Measurements from ENCODE around the gene PSPN.
A peak's percentile ranks its signal among the peaks of the same experiment; 100 is the strongest.
"Not testable (repeated sequence)": the region's sequence is repeated elsewhere in the genome, so short reads cannot be mapped to it uniquely, and the experiment has no call there.

Gene PSPN

DNA sequence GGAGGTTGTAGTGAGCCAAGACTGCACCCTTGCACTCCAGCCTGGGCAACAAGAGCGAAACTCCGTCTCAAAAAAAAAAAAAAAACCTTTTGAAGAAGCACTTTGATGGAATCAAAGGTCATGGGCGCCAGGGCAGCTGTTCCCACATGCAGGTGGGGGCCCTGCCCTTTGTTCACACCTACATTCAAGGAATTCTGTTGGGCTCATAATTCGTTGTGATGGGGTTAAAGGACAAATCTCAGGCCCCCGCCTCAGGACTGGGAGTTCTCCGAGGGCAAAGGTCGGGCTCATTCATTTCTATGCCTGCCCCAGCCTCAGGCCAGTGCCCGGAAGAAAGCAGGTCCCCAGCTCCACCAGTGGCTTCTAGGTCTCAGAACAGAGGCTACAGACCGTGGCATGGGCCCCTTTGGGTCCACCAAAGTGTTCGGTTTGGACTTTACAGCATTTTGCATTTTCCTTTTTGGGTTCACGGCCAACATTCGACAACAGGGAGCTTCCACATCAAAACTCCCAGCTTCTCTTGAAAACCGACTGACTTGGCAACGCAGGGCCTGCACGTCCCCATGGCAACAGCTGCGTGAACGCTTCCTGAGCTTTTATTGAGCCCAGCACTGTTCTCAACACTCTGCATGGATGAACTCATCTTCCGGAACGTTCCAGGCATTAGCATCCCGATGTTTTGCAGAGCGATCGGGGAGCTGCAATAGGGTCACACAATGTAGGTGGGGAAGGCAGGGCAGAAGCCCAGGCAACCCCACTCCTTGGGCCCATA, 27.3 kb upstream of the PSPN start:
- no peak for DNase-seq (ENCODE audit: low read depth in 4 of 4, low spot score in 1 of 4)

DNA sequence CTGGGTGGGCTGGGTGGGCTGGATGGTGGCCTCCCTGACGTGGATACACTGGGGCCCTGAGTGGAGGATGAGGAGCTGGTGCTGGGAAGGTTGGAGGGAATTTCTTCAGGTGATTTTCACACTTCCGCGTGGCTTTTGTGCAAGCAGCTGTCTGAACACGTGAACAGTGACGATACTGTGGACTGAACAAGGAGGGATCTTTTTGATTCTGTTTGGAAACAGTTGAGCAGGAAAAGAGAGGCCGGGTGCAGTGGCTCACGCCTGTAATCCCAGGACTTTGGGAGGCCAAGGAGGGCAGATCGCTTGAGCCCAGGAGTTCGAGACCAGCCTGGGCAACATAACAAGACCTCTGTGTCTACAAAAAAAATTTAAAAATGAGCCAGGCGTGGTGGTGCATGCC, 26.3 kb upstream of the PSPN start:
- no peak for DNase-seq (ENCODE audit: low read depth in 4 of 4, low spot score in 1 of 4)

DNA sequence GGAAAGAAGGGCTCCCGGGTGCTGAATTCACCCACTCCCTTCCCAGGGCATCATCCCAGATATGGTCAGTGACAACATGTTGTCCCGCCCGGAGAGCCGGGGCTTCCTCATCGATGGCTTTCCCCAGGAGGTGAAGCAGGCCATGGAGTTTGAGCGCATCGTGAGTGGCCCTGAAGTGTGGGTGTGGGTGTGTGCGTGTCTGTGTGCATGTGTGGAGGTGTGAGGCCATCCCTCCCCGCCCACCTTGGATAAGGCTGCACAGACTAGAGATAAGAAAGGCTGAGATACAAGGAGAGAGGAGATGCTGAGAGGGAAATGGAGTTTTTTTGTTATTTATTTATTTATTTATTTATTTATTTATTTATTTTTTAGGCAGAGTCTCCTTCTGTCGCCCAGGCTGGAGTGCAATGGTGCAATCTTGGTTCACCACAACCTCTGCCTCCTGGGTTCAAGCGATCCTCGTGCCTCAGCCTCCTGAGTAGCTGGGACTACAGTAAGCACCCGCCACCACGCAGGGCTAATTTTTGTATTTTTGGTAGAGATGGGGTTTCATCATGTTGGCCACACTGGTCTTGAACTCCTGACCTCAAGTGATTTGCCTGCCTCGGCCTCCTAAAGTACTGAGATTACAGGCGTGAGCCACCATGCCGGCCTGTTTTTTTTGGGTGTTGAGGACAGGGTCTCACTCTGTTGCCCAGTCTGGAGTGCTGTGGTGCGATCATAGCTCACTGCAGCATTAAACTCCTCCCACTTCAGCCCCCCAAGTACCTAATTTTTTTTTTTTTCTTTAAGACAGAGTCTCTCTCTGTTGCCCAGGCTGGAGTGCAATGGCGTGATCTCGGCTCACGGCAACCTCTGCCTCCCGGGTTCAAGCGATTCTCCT, 24.6 kb upstream of the PSPN start:
- not testable (repeated sequence) for DNase-seq (ENCODE audit: low read depth in 4 of 4, low spot score in 1 of 4)

DNA sequence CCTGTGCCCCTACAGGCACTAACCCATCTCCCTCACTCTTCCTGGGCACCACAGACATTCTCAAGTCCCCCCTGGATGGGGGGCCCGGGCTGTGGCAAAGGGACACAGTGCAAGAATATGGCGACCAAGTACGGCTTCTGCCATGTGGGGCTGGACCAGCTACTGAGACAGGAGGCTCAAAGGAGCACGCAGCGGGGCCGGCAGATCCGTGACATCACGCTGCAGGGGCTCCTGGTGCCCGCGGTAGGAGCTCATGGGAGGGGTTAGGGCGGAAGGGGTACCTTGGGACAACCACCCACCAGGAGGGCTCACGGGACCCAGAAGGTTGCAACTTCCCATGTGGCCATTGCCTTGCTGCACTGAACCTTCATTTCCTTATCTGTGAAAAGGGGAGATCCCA, 20.6 kb upstream of the PSPN start:
- no peak for DNase-seq (ENCODE audit: low read depth in 4 of 4, low spot score in 1 of 4)

DNA sequence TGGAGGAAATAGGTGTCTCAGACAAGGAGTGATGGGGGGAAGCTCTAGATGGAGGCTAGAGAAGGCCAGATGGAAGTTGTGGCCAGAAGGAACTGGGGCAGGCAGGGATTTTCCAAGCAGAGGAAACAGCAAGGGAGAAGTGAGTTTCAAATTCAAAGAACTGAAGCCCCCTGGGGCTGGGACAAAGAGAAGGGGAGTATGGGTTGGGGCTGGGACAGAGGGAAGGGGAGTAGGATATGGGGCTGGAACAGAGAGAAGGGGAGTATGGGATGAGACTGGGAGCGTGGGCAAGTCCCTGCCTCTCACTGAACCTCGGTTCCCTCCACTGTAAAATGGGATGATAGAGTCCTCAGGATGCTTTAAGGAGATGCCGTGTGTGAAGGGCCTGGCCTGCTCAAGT, 19.1 kb upstream of the PSPN start:
- no peak for DNase-seq (ENCODE audit: low read depth in 4 of 4, low spot score in 1 of 4)

DNA sequence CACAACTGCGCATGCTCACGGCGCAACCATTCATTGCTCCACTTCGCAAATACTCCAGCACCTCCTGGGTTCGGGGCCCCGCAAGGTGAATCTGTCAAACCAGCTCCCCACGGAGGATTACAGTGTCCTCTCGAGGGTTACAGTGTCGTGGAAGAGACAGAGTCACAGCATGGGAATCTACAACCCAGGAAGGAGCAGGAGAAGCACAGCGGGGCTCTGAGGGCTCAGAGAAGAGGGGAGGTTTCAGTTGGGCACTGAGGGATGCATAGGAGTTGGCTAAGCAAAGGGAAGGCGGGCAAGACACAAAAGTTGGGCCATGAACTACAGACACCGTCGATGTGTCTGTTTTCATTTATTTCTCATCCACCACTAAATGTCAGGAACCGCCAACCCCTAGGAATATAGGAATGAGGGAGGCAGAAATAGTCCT, 18.3 kb upstream of the PSPN start:
- peak in 3 of 4 experiments; percentile 58 to 66 (median 61) for DNase-seq (ENCODE audit: low read depth in 4 of 4, low spot score in 1 of 4)

DNA sequence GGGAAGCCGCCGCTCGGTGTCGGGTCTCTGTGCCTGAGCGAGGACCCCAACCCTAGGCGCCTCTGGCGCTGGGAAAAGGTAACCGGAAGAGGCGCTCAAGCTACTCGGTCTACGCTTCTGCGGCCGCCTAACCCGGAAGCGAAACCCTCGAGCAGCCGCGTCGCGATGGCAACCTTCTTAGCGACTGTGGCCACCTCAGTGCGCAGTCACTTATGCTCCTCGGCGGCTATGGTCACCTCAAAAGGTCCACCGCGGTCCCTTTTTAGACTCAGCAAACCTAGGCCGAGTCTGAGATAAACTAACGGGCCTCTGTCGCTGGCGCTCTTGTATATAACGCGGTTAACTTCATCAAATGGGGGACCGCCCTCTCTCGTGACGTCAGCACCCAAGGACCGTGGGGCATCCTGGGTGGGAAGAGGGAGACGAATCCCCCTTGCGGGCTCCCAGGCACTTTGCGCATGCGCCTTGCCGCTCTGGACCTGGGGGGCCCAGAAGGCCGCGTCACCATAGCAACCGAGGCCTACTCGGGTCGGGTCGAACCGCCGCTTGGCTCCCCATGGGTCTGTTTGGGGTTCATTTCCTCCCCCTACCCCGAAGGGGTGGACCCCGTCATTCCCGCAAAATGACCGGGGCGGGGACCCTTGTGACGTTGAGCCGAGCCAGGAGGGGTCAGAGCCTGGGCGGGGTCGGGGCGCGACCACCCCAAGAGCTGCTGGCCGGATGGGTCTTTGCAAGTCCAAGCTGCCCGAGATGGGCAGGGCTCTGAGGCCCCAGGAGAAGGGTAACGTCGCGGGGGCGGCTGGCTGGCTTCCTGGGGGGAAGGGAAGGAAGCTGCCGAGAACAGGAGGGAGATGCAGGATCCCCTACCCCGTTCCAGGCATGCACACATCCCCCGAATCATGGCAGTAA, 17.6 kb upstream of the PSPN start, which contains the start of gene GTF2F1:
Gene GTF2F1 (minus strand): TSS at position 91 of the 909 bp plus-strand sequence. CDS start 169 bp downstream, outside the sequence.
- peak; percentile 92 to 94 (median 93) for DNase-seq (ENCODE audit: low read depth in 4 of 4, low spot score in 1 of 4)

DNA sequence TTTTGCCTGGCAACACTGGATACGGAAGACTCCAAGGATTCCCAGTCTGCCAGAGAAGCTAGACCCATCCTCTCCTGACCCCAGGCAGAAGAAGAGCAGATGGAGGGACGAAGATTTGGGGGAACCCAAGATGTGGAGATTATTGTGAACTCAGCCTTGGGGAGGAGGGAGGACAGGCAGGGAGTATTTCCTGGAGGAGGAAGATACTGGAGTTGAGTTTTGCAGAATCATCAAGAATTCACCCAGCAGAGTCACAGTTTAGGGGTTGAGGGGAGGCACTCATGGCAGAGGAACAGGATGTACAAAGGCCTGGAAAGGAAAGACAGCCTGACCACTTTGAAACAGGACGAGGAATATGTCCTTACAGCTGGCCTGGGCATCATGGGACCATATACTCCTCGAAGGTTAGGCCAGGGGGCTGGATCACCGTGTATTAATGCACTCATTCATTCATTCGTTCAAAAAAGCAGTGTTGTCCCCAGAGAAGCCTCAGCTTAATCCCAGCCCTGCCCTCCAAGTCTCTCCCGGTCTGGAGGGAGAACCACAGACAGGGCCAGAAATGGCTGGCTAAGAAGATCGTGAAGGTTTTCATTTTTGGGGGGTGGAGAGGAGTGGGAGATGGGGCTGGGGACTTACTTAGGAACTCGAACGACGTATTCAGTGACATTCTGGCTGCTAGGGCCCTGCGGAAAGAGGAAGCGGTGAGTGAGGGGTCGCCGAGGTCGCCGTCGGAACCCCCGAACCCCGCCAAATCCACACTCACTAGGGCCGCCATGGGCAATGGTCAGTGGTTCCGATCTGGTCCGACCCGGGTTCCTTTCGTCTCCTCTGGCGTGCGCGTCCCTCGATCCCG, 16.7 kb upstream of the PSPN start:
- no peak for DNase-seq (ENCODE audit: low read depth in 4 of 4, low spot score in 1 of 4)

DNA sequence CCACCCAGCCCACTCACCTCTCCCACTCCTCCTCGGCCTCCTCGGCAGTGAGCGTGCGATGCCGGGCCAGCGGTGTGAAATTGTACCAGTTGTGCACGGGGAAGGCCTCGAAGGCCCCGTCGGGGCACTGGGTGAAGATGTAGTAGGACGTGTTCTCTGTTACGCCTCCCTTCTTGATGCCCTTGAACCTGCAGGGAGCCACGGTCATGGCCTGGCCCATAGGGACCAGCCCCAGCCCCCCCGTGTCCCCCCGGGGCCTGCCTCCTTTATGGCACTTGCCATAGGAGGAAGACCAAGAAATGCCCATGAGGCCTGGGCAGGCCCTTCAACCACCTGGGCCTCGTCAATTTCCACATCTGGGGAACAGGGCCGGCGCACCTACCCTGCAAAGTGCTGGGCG, 11.6 kb upstream of the PSPN start:
- no peak for DNase-seq (ENCODE audit: low read depth in 4 of 4, low spot score in 1 of 4)

DNA sequence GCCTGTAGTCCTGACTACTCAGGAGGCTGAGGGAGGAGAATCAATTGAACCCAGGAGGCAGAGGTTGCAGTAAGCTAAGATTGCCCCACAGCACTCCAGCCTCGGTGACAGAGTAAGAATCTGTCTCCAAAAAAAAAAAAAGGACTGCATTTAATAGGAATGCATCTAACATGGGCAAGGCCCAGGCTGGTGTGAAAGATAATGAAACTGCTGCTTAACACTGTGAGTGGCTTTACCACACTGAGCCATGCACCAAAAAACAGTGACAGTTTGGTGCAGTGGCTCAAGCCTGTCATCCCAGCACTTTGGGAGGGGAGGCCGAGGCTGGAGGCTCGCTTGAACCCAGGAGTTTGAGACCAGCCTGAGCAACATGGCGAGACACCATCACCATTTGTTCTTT, 8.6 kb upstream of the PSPN start:
- DNase-seq (ENCODE audit: low read depth in 4 of 4, low spot score in 1 of 4), result no peak

DNA sequence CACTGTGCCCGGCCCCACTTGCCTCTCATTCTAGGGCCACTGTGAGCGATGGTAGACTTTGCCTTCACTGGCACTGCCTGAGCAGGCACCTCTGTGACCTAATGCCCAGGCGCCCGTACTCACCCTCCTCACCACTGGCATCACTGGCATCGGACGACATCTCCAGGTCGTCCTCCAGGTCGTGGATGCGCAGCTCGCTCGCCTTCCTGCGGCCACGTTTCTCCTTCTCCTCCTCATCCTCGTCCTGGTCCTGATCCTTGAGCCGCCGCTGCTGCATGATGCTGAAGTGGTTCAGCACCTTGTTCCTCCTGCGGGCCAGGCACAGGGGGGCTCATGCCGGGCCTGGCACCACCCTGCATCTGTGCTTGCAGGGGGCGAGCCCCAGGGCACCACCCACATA, 7.5 kb upstream of the PSPN start:
- DNase-seq (ENCODE audit: low read depth in 4 of 4, low spot score in 1 of 4), result no peak

DNA sequence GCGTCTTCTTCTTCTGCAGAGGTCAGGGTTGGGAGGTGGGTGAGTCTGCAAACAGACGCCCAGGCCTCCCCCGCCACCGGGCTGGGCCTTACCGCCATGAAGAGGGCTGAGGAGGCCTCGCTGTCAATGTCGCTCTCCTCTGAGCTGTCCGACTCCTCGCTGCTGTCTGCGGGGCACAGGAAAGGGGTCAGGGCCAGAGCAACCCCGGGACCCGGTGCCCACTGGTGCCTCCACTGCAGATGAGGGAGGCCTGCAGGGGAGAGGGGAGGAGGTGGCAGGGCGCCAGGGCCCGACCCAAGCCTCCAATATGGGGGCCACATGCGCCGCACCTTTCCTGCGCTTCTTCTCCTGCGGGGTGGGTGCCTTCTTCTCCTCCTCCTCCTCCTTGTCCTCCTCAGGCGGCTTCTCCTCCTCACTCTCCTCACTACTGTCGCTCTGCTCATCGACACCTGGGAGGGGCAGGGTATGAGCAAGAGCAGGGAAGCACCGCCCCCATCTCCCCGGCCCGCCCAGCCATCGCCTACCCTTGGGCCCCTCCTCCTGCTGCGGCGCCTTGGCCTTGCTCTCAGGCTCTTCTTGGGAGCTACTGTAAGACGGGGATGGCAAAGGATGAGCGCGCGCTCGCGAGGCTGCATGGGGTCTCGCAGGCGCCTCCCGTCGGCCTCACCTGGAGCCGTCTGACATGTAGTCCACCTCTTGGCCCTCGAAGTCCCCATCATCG, 5.5 kb upstream of the PSPN start:
- no peak for DNase-seq (ENCODE audit: low read depth in 4 of 4, low spot score in 1 of 4)

DNA sequence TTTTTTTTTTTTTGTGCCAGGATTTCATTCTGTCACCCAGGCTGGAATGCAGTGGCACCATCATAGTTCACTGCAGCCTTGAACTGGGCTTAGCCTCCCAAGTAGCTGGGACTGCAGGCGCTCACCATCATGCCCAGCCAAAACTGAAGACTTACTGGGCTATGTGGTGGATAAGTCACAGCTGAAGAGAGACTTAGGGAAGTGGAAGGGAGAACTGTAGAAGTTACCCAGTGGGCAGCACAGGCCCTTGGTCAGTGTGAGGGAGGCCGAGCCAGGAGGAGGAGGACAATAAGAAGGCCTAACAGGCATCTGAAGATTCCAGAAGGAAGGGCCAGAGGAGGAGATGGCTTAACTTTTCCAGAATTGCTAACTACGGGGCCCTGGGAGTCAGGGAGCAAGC, 4.0 kb upstream of the PSPN start:
- DNase-seq (ENCODE audit: low read depth in 4 of 4, low spot score in 1 of 4), result no peak

DNA sequence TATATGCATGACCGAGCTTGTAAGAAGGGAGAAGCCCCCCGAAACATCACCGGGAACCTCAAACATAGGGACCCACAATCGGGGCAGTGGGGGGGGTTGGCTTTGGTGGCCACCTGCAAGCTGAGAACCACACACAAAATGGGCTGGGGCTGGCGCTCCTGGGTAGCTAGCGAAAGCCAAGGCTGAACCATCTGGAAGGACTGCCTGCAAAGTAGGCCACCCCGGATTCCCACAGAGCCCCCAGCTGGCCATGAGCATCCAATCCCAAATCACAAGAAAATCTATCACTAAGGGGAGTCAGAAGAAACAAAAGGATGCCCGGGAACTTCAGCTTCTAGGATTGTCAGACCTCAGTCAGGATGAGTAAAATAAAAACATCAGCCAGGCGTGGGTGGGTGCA, 2.8 kb upstream of the PSPN start:
- DNase-seq (ENCODE audit: low read depth in 4 of 4, low spot score in 1 of 4), result no peak

DNA sequence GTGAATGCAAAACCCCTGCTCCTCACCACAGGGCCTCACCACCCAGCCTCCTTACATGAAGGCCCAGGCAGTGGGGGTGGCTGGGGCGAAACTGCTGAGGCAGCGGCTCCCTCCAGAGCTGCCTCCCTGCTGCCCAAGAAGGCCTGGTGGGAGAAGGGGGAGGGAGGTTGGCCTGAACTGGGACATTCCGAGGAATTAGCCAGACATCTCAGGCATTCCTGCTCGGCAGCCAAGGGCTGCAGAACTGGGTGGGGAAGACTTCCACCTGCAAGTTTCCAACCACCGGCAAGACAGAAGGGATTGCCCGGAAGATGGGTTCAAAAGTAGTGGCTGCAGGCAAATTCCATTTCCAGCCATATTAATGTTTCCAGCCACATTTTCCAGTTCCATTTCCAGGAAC, 2.3 kb upstream of the PSPN start:
- no peak for DNase-seq (ENCODE audit: low read depth in 4 of 4, low spot score in 1 of 4)

DNA sequence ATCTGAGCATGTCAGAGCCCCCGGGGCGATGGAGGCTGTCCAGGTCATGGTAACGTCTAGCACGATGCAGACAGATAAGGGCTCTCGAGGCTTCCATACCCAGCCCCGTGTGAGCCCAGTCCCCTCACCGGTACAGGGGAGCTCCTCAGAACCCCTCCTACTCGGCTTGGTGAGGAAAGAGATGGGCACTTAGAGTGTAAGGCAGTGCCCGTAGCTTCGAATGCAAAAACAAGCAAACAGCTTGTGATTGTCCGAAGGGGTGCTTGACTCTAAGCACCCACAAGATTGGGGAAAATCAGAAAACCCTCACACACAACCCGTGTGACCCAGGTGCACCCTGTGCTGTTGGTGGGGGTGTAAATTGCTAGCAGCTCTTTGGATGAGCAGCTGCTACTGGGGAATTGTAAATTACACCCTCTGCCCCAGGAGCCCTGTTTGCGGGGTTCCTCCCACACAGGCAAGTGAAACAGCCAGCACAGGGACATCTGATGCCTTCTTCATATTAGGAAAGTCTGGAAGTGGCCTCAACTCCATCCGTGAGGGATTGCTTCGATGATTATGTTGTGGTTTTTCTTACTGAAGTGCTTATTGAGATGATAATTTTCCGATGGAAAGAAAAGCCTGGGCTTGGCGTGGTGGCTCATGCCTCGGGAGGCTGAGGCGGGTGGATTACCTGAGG, 918 bp upstream of the PSPN start:
- no peak for DNase-seq (ENCODE audit: low read depth in 4 of 4, low spot score in 1 of 4)

DNA sequence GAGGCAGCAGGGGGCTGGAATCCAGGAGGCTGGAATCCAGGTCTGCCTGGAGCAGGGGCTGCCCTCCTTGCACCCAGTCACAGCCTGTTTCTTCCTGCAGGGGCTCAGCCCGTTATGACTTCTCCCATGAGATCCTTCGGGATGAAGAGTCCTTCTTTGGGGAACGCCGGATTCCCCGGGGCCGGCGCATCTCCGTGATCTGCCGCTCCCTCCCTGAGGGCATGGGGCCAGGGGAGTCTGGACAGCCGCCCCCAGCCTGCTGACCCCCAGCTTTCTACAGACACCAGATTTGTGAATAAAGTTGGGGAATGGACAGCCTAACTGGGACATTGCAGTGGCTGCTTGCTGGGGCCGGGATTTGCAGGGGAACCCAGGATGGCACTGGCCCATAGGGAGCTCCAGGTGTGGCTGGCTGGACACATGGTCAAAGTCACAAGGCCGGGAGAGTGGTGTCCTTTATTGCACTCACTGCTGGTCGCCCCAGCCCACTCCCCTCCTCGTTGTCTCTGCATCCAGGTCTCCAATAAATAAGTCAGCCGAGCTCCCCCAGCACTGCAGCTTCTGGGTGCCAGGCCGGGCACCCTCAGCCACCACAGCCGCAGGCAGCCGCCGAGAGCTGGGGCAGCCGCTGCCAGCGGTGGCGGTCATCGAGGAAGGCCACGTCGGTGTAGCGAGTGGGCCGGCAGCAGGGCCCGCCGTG, 872 bp downstream of the PSPN start:
- DNase-seq (ENCODE audit: low read depth in 4 of 4, low spot score in 1 of 4), result no peak

DNA sequence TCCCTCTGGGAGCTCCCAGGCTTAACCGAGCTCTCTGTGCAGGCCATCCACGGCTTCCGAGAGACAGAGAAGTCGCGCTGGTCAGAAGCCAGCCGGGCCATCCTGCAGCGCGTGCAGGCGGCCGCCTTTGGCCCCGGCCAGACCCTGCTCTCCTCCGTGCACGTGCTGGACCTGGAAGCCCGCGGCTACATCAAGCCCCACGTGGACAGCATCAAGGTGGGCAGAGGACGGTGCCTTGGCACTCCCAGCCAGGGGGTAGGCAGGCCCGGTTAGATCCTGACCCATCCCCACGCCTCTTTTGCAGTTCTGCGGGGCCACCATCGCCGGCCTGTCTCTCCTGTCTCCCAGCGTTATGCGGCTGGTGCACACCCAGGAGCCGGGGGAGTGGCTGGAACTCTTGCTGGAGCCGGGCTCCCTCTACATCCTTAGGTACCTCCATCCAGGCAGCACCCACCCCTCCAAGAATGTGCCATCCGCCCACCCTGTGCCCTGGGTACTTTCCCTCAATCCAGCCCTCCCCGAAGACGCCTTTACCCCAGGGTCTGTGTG, 1.5 kb downstream of the PSPN start:
- DNase-seq (ENCODE audit: low read depth in 4 of 4, low spot score in 1 of 4), result no peak

Measured in stimulated activated CD4-positive, alpha-beta T cell treated with anti-CD3 and anti-CD28 coated beads, Interleukin-1b, Interleukin-23, amount 100 ng/mL, for 24 hours (primary cell).